IMR-90 (cell line): ENCODE results near the gene FXR2. TPM values are rescaled to one million over a fixed set of nuclear protein-coding genes. Genes with fewer than 3 reads are reported as not detected.

ENCODE experiments used
- ATAC-seq: fragments of 200-7000 bp; cut with Tn5 transposase; 2 replicates; pipeline ENCODE4 v1.9.1; 2020; ENCODE audit warnings: low read depth, mild to moderate bottlenecking, moderate library complexity
- BruUV-seq: library from RNA; stranded (reverse); fragments of 400-500 nt; replicated peaks from 2 replicates; lab custom pipeline; 2021; lab: Mats Ljungman, UMichigan
- CTCF ChIA-PET: fragments of 300-600 bp; formaldehyde crosslinking; extraction: SDS; loops from one replicate; lab custom pipeline; 2021; ENCODE audit warnings: antibody characterized with exemption; lab: Yijun Ruan, JAX
- POLR2A ChIA-PET: fragments of 300-600 bp; sonication (Branson Sonifier 250); formaldehyde crosslinking; loops from one replicate; lab custom pipeline; 2022; ENCODE audit warnings: antibody characterized with exemption; ENCODE audit not compliant: unreplicated experiment; lab: Charles Lee
- DNase-seq: peaks from one replicate; pipeline ENCODE4 v3.0.0; 2013
- H2AFZ ChIP-seq: replicated peaks from 2 replicates; pipeline ENCODE3; 2013; ENCODE audit warnings: low read length, mild to moderate bottlenecking; ENCODE audit not compliant: poor library complexity
- H2AK5ac ChIP-seq: 2 replicates; pipeline ENCODE4 v1.6.1; 2013; ENCODE audit warnings: low read depth, low read length, inconsistent platforms
- H2AK9ac ChIP-seq: replicated peaks from 2 replicates; pipeline ENCODE3; 2013; ENCODE audit warnings: mild to moderate bottlenecking, low read depth, low read length, moderate library complexity; ENCODE audit not compliant: poor library complexity
- H2BK120ac ChIP-seq: 2 replicates; pipeline ENCODE4 v1.6.1; 2013; ENCODE audit warnings: low read depth, low read length, inconsistent platforms
- H2BK15ac ChIP-seq: 3 replicates; pipeline ENCODE4 v1.6.1; 2013; ENCODE audit warnings: low read depth, low read length, inconsistent platforms
- H2BK20ac ChIP-seq: 2 replicates; pipeline ENCODE4 v1.6.1; 2013; ENCODE audit warnings: low read depth, mild to moderate bottlenecking, inconsistent platforms, low read length, moderate library complexity
- H2BK5ac ChIP-seq: 2 replicates; pipeline ENCODE4 v1.6.1; 2013; ENCODE audit warnings: mild to moderate bottlenecking, low read depth, low read length, inconsistent platforms; ENCODE audit not compliant: poor library complexity, severe bottlenecking
- H3K14ac ChIP-seq: replicated peaks from 2 replicates; pipeline ENCODE4 v1.6.1; 2013; ENCODE audit warnings: low read depth, low read length, inconsistent platforms
- H3K18ac ChIP-seq: 2 replicates; pipeline ENCODE4 v1.6.1; 2013; ENCODE audit warnings: low read depth, low read length, control low read depth
- H3K23ac ChIP-seq: 2 replicates; pipeline ENCODE4 v1.6.1; 2013; ENCODE audit warnings: low read depth, low read length, inconsistent platforms
- H3K27ac ChIP-seq: 2 replicates; pipeline ENCODE4 v1.5.1; 2013; ENCODE audit warnings: mild to moderate bottlenecking, control low read depth, low read length; ENCODE audit not compliant: insufficient read depth
- H3K27me3 ChIP-seq: 2 replicates; pipeline ENCODE4 v1.6.1; 2013; ENCODE audit warnings: low read length; ENCODE audit not compliant: control insufficient read depth, insufficient read depth
- H3K36me3 ChIP-seq: 2 replicates; pipeline ENCODE4 v1.6.1; 2013; ENCODE audit warnings: low read length, mixed read lengths; ENCODE audit not compliant: control insufficient read depth, insufficient read depth
- H3K4ac ChIP-seq: 2 replicates; pipeline ENCODE4 v1.6.1; 2013; ENCODE audit warnings: low read depth, low read length, inconsistent platforms
- H3K4me1 ChIP-seq: 2 replicates; pipeline ENCODE4 v1.6.1; 2013; ENCODE audit warnings: low read length, mixed read lengths; ENCODE audit not compliant: control insufficient read depth, insufficient read depth
- H3K4me2 ChIP-seq: 2 replicates; pipeline ENCODE4 v1.6.1; 2013; ENCODE audit warnings: low read depth, mild to moderate bottlenecking, control low read depth, low read length, moderate library complexity
- H3K4me3 ChIP-seq: 2 replicates; pipeline ENCODE4 v1.5.1; 2013; ENCODE audit warnings: low read depth, mild to moderate bottlenecking, control low read depth, low read length, moderate library complexity; ENCODE audit not compliant: insufficient read depth
- H3K56ac ChIP-seq: 2 replicates; pipeline ENCODE4 v1.6.1; 2013; ENCODE audit warnings: low read length, inconsistent platforms; ENCODE audit not compliant: insufficient read depth; ENCODE audit errors: extremely low read depth
- H3K79me1 ChIP-seq, 2 experiments: 2 replicates each; pipeline ENCODE4 v1.6.1; 2013; ENCODE audit warnings: low read length in 2 of 2, inconsistent platforms in 1 of 2, low read depth in 1 of 2
- H3K9ac ChIP-seq: 2 replicates; pipeline ENCODE4 v1.6.1; 2013; ENCODE audit warnings: low read depth, low read length, control low read depth
- H3K9me1 ChIP-seq: 2 replicates; pipeline ENCODE4 v1.6.1; 2013; ENCODE audit warnings: low read length, inconsistent platforms; ENCODE audit not compliant: insufficient read depth
- H3K9me3 ChIP-seq: 2 replicates; pipeline ENCODE4 v1.6.1; 2013; ENCODE audit warnings: low read length; ENCODE audit not compliant: control insufficient read depth, insufficient read depth
- H4K20me1 ChIP-seq: 2 replicates; pipeline ENCODE4 v1.6.1; 2013; ENCODE audit warnings: low read length, inconsistent platforms; ENCODE audit not compliant: insufficient read depth
- H4K5ac ChIP-seq: 2 replicates; pipeline ENCODE4 v1.6.1; 2013; ENCODE audit warnings: mild to moderate bottlenecking, low read depth, low read length, control low read depth
- H4K8ac ChIP-seq, 2 experiments: 2 replicates each; pipeline ENCODE4 v1.6.1; 2013; ENCODE audit warnings: low read depth in 2 of 2, low read length in 2 of 2, control low read depth in 1 of 2, inconsistent platforms in 1 of 2
- H4K91ac ChIP-seq: 2 replicates; pipeline ENCODE4 v1.6.1; 2013; ENCODE audit warnings: low read depth, low read length, inconsistent platforms; ENCODE audit not compliant: insufficient read depth
- MAFK ChIP-seq: IDR thresholded peaks from 2 replicates; pipeline ENCODE4 v1.6.1; 2012; ENCODE audit warnings: low read depth, low read length, improper control_type of control experiment
- MAZ ChIP-seq: IDR thresholded peaks from 2 replicates; pipeline ENCODE4 v1.6.1; 2012; ENCODE audit warnings: low read depth, mild to moderate bottlenecking, low read length, improper control_type of control experiment, moderate library complexity, borderline replicate concordance
- RCOR1 ChIP-seq: IDR thresholded peaks from 2 replicates; pipeline ENCODE4 v1.6.1; 2012; ENCODE audit warnings: mild to moderate bottlenecking, low read length, improper control_type of control experiment; ENCODE audit not compliant: insufficient replicate concordance
- USF2 ChIP-seq: fragments of 150-350 bp; IDR thresholded peaks from 2 replicates; pipeline ENCODE4 v1.6.1; 2017; ENCODE audit warnings: mild to moderate bottlenecking, antibody characterized with exemption, low read length, low read depth
- WGBS, 2 experiments: methylation state at CpG; one replicate each; pipeline versions ENCODE4 v1.1.5 to v1.1.7; 2013; ENCODE audit warnings: missing lambda C conversion rate in 2 of 2; ENCODE audit not compliant: insufficient read length in 1 of 2; ENCODE audit errors: extremely low coverage in 2 of 2; 5-methylcytosine and 5-hydroxymethylcytosine counted together
- dilution Hi-C: fragments of 300-500 bp; cut with HindIII; formaldehyde crosslinking; loops from one replicate; pipeline ENCODE4 v1.14.3; 2018; ENCODE audit warnings: low sequenced_read_pairs; ENCODE audit not compliant: unreplicated experiment
- in situ Hi-C: fragments of 300-500 bp; cut with MboI; formaldehyde crosslinking; loops from 3 replicates; pipeline ENCODE4 v1.14.3; 2019; ENCODE audit warnings: low sequenced_read_pairs, inconsistent platforms, mixed read lengths
- intact Hi-C: fragments of 100-400 bp; cut with micrococcal nuclease; formaldehyde crosslinking; loops from 2 replicates; pipeline ENCODE4 v1.10.0; 2022
- polyA plus RNA-seq, 3 experiments: library from polyadenylated mRNA; depleted of rRNA; stranded (reverse); fragments of >200 nt; gene quantifications; 2 replicates each; pipeline ENCODE4 v1.2.3, GENCODE V29; 2012; ENCODE audit warnings: low replicate concordance in 1 of 3
- total RNA-seq: library from RNA; depleted of rRNA; stranded (reverse); fragments of >200 nt; gene quantifications from 2 replicates; pipeline ENCODE4 v1.2.3, GENCODE V29; 2012

FXR2 gene
- total and polyA plus RNA-seq, 2 of the 4 experiments (the other 2 are of a cell fraction) = 39.1 to 55.9 TPM

GRCh38 chr17:7558544-7559319, 56.0 kb downstream of the FXR2 start, which contains the start of gene TNFSF13 (continued):
- TF ChIP-seq RCOR1 = no peak
- TF ChIP-seq MAFK = no peak

- H3K4me2 ChIP-seq = no peak overlapping the region
- no peaks in the 10 kb centered on the region for H3K9me1 ChIP-seq
- in situ Hi-C loops = loop anchor here (10.0 kb wide), 1 partner anchor 203 kb away; the partner anchor contains the start of genes KCTD11 and TMEM95
- no peaks in the 10 kb centered on the region for H3K9me3 ChIP-seq
- WGBS, 2 experiments = 28% methylated on average over 3 of the region's 21 CpGs; no CpG with 5 or more reads in 1 of the 2 experiments
- H3K4ac ChIP-seq = peak overlapping the region; percentile 56
- peaks cover 9% of the 10 kb centered on the region for H3K4me1 ChIP-seq
- TF ChIP-seq USF2 (no peak), MAZ (no peak)
- dilution Hi-C loops = no loop called here
- no peak overlapping the region; the same call in 1 of the 2 replicates for H2BK120ac ChIP-seq
- H2BK20ac ChIP-seq = no peak overlapping the region
- peak overlapping the region; percentile 92 for H2AFZ ChIP-seq
- no peak overlapping the region; the same call in 1 of the 2 replicates for H3K14ac ChIP-seq
- H3K27ac ChIP-seq = peak overlapping the region; percentile 3; the same call in 1 of the 2 replicates
- peaks cover 5 to 11% of the 10 kb centered on the region in 2 experiments; a peak in 3 of 4 replicates for H3K79me1 ChIP-seq
- H3K9ac ChIP-seq = peak overlapping the region; percentile 24; the same call in 1 of the 2 replicates
- no peaks in the 10 kb centered on the region for H4K20me1 ChIP-seq
- H2BK15ac ChIP-seq = no peak overlapping the region
- peak overlapping the region; percentile 72 for H4K5ac ChIP-seq
- no peak overlapping the region for H3K18ac ChIP-seq
- H3K56ac ChIP-seq = no peak overlapping the region
- H2AK5ac ChIP-seq = peak overlapping the region; percentile 58
- ChIA-PET CTCF (no interaction called here), POLR2A (interaction anchor here (0.6 kb wide), 2 partner anchors 8 to 340 kb away, joined by 5 to 10 read pairs; no protein-coding TSS in a partner anchor)
- no peak overlapping the region for H3K23ac ChIP-seq
- H3K27me3 ChIP-seq = no peaks in the 10 kb centered on the region
- ATAC-seq (no peak), DNase-seq (peak; percentile 49)
- intact Hi-C loops = no loop called here
- BruUV-seq = no TSS peak
- H4K91ac ChIP-seq = no peak overlapping the region
- H3K4me3 ChIP-seq = no peak overlapping the region
- peak overlapping the region; percentile 52 to 88; a peak in 3 of 4 replicates for H4K8ac ChIP-seq
- peak overlapping the region; percentile 75 for H2AK9ac ChIP-seq
- H2BK5ac ChIP-seq = no peak overlapping the region
- H3K36me3 ChIP-seq = no peaks in the 10 kb centered on the region
Measured at GRCh38 chr17:7557775-7558543, 56.7 kb downstream of the FXR2 start.
